Measurements from ENCODE around the gene RNF166.

Gene RNF166

DNA sequence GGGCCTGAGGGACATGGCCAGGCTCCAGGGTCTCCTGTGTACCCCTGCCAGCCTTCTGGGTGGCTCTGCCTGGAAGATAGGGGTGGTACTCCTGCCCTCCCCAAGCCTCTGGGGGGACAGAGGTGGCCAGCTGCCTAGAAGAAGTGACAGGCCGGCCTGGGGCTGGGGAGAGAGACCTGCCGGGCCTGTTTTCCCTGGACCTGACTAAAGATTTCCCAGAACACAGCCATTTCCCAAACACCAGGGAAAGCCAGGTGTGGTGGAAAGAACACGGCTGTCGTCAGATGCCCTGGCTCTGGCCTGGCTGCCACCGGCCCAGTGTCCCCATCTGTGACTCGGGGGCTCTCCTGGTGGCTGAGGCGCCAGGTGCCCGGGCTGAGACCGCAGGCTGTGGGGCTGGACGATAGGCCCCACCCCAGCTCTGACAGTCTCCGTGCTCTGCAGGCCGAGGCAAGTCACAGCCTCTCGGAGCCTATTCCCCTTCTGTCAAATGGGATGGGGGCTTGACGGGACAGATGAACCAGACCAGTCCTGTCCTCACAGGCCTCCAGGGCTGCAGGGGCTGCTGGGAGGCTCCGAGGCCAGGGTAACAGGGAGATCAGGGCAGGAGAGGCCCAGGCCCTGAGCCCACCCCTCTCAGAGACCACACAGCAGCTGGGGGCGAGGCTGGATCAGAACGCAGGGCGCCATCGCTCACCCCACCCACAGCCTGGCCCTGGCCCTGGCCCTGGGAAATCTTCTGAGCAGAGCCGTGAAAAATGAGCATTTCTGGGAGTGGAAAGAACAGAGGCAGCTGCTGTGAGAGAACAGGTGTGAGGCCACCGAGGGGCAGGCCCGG lies 33.1 kb upstream of the RNF166 start:
- DNase-seq (ENCODE audit: low read depth) = no peak

DNA sequence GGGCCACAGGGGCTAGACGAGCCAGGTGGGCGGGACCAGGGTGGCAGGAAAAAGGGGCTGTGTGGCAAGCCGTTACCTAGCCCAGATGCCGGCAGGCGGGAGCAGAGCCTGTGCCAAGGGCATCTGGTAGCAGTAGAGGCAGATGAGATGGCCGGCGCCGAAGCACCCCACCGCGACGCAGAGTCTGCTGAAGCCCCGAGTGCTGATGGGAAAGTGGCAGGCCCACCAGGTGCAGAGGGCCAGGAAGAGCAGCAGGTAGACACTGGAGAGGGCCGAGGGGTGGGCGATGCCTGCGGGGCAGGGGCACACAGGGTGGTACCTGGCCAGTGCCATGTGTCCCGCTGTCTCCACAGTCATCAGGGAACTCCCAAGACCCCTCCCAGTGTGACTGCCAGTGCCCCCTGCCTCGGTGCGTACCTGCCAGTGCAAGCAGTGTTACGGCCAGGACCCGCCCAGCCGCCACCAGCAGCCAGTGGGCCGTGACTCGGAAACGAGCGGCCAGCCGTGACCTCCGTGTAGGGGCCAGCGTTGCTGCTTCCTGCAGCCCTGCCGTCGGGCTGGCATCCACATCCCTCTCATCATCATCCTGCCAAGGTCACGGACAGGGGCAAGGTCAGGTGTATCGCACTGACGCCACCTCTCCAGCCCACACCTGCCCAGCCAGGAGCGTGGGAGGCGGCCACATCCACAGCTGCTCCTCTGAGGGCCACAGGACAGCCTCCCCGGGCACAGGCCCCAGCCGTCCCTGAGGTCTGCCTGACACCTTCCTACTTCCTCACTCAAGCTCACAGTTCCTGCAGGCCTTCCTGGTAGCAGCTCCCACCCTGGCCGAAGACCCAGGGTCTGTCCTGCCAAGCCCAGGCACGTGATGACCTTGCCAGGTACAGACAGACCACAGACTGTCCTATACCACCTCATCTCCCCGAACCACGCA lies 32.2 kb upstream of the RNF166 start:
- no peak for DNase-seq (ENCODE audit: low read depth)

DNA sequence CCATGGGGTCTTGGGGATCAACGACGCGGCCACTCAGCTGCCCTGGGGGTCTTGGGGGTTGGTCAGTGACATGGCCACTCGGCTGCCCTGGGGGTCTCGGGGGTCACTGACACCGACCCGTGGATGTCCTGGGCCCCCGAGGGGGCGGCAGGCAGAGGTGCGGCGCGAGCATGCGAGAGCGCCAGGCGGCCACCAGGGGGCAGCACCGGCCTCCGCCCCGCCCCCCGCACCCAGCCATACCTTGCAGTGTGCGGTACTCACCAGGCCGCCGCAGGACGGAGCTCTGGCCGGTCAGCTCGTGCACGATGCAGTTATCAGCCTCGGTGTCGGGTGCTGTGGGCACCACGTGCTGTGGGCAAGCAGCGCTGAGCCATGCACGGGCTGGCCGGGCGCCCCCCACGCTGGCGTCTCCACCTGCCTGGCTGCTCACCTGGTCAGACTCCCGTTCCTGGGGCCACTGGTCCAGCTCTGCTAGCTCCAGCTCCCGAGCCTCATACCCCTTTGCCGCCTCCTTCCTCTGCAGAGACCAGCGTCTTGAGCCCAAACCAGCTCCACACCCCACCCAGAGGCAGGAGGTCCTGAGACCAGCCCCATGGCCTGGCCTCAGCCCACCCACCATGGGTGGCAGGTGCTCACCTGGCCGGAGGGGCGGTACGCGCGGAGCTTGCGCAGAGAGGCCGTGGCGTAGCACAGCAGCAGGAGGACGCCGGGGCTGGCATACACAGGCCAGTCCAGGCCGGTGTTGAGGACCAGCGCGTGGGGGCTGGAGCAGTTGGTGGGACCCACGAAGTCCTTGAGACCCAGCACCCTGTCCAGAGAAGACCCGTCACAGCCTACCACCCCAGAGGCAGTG lies 31.3 kb upstream of the RNF166 start:
- no peak for DNase-seq (ENCODE audit: low read depth)

DNA sequence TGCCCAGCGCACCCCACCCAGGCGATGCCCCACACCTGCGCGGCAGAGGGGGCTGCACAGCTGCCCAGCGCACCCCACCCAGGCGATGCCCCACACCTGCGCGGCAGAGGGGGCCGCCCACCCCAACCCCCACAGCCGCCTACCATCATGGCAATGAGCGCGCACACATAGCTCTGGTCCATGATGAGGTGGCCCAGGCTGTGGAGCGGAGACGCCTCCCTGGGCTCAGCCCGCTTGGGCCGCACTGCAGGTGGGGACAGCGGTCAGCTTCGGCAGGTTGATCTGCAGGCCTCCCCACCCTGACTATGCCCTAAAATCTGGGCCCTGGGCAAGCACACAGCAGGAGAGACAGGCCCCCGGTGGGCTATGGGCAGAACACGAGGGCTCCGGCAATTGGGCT lies 30.3 kb upstream of the RNF166 start:
- no peak for DNase-seq (ENCODE audit: low read depth)

DNA sequence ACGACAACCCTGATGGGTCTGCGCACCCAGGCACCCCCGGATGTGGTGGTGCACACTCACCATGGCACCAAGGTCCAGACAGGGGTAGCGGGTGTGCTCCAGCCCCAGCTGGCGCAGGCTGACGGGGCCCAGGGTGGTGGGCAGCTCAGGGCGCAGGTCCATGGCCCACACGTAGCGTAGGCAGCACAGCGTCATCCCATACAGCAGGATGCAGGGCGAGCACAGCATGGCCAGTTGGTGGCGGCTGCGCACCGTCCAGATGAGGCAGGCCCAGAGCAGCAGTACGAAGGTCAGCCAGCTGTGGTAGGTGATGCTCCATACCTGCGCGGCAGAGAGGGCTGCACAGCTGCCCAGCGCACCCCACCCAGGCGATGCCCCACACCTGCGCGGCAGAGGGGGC lies 29.9 kb upstream of the RNF166 start:
- DNase-seq (ENCODE audit: low read depth) = no peak

DNA sequence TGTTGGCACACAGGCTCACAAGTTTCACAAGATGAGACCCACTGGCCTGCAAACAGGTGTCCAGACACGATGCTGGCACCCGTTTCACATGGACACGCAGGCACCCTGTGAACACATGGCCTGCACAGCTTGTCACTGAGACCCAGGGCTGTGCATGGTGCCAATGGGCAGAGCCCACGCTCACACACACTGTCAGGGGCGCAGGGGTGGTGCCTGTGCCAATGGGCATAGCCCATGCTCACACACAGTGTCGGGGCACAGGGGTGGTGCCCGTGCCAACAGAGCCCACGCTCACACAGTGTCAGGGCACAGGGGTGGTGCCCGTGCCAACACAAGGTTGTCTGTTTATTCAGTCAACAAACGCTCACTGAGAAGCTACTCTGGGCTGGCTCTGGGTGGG lies 29.4 kb upstream of the RNF166 start:
- no peak for DNase-seq (ENCODE audit: low read depth)

DNA sequence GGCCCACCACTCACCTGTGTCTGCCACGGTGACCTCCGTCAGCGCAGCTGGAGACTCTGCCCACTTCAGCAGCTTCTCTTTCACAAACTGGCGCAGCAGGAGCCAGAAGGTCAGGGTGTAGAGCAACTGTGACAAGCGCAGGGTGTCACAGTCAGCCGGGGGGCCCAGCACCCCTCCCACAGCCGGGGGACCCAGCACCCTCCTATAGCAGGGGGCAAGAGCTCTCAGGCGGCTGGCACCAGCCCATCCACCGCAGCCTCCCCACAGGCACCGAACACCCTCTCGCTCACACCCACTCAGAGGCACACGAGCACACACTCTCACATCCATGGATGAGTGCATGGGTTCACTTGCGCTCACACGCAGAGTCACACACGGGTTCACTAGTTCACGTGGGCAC lies 28.9 kb upstream of the RNF166 start:
- no peak for DNase-seq (ENCODE audit: low read depth)

DNA sequence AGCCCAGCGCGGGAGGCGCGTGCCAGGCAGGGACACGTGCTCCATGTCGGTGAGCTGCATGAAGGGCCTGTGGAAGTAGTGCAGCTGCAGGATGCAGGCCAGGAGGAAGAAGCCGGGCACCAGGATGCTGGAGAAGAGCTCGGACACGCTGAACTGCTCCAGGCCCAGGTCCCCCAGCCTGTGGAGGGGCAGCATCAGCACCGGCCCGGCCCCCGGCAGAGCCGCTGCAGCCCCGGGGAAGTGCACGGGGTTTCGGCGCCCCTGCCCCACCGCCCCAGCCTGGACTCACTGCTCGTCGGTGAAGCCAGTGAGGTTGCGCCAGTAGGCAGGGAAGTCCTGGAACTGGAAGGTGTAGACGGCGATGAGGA lies 28.1 kb upstream of the RNF166 start:
- DNase-seq (ENCODE audit: low read depth) = no peak

DNA sequence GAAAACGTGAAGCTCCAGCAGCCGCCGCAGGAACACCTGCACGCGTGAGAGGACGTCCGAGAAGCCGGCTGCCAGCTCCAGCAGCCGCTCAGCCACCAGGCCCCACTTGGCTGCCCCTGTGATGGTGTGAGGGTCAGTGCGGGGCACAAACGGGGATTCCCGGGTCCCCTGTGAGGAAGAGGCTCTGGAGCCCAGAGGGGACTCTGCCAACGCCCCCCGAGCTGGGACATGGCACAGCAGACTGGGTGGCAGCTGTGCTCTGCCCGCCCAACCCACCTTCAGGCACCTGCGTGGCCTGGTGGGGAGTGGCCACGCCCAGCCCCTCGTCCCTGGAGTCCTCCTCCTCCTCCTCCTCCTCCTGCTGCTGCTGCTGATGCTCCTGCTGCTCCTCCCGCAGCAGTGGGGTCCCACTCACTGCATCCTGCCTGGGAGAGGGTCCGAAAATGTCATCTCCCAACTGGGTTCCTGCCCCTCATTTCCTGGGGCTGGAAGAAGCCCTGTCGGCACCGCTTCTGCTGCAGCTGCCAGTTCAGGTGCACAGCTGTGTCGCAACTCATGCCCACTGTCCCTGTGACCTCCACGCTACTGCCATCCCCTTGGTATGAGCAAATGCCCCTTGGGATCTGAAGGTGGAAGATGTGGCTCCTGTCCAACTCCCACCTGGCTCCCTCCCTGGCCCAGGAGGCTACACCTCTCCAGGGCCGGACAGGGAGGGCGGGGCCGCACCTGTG lies 27.6 kb upstream of the RNF166 start:
- no peak for DNase-seq (ENCODE audit: low read depth)

DNA sequence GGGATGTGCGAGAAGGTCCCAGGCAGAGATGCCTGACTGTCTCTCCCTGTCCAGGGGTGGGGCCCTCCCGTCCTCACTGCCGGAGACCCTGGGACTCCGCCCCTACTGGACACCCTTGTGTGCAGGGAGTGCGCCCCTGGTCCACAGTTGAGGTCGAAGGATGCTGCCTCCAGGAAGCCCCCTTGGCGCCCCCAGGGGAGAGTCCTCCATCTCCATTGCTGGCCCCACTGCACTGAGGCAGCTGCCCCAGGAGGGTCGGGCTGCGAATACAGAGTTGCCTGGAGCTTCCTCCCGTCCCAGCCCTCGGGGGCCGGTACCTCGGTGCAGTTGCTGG lies 26.7 kb upstream of the RNF166 start:
- no peak for DNase-seq (ENCODE audit: low read depth)

DNA sequence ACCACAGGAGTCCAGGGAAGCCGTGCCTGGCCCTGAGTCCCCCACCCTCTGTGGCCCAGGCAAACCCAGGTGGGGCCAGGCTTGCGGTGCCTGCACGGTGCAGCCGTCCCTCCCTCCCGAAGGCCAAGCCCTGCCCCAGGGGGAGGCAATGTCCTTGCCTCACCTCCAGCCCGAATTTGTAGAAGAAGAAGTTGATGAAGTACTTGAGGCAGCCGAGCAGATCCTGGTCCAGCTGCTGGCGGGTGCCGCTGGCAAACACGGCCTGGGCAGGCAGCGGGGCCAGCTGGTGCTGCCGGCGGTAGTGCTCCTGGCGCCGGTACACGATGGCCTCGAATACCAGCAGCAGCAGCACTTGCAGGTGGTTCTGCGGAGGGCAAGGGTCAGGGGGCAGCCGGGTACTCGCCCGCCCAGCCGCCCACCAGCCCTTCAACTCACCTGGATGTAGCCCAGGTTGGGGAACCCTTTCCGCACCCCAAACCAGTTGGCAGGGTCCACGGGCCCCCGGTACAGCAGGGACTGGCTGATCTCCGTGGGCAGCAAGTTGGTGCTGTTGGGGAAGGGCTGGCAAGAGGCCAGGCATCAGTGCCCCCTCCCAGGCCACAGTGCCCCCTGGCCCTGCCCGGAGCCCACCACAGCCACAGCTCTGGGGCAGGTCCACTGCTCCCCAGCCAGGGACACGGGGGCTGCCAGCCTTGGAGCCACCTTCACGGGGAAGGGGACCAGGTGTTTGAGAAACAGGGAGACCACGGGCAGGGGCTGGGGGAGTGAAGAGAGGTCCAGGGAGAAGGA lies 26.2 kb upstream of the RNF166 start:
- DNase-seq (ENCODE audit: low read depth) = no peak

DNA sequence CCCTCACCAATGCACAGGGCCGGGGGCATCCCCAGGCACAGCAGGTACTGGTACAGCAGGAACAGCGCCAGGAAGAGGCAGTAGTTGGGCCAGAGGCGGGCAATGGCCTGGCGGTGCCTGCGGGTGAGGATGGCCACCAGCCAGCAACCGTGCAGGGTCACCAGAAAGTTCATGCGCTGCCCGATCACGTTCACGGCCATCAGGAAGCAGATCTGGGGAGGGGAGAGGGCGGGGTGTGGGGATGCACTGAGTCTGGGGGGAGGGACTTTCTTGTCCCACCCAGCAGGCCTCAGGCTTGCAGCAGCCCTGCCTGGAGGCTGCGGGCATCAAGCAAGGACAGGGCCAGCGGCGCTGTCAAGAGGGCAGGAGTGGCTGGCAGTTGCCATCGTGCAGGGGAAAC lies 25.5 kb upstream of the RNF166 start:
- no peak for DNase-seq (ENCODE audit: low read depth)

DNA sequence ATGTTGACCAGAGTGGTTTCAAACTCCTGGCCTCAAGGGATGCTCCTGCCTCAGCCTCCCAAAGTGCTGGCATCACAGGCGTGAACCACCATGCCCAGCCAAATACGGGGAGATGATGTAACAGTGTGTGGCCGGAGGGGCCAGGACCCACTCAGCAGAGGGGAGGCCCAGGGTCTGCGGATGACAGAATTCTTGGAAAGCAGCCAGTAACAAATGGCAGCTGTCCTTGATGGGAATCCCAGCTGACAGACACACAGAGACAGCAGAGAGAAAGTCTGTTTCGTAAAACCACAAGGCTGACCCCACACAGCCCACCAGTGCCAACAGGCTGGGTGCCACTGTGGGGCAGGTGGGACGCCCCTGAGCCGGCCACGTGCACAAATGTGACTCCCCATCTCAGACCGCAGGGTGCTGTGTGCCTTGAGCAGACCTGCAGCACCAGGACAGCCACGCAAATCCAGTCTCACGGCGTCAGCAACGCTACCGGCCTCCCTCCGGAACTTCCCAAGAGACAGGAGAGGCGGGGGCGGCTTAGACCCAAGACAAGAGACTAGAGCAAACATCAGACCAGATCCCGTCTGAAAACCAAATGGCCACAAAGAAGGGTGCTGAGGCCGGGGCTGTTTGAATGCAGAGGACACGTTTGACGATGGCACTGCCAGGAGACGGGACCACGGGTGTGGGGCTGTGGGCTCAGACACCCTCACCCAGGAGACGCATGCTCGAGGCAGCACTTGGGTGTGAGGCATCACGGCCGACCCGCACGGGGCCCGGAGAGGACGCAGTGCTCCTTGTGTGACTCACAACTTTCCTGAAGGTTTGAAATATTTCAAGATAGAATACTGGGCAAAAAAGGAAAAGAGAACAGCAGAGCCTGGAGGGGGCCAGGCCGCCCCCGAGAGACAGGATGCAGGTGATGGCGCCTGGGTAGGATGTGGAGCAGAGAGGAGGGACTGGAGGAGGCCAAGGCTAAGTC lies 24.7 kb upstream of the RNF166 start:
- no peak for DNase-seq (ENCODE audit: low read depth)

DNA sequence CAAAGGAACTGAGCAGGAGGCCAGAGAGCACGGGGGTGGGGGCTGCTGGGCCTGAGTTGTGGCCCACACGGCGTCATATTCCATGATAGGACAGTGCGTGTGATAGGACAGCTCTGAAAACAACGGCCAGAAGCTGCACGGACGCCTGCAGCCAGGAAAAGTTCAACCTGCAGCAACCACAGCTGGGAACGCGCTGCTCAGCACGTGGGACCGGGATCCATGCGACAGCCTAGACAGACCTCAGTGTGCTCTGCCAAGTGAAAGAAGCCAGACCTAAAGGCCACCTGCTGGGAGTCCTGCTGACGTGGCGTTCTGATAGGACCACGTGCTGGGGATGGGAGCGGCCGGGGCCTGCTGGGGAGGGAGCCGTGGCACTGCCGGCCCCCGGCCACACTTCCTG lies 21.7 kb upstream of the RNF166 start:
- no peak for DNase-seq (ENCODE audit: low read depth)

DNA sequence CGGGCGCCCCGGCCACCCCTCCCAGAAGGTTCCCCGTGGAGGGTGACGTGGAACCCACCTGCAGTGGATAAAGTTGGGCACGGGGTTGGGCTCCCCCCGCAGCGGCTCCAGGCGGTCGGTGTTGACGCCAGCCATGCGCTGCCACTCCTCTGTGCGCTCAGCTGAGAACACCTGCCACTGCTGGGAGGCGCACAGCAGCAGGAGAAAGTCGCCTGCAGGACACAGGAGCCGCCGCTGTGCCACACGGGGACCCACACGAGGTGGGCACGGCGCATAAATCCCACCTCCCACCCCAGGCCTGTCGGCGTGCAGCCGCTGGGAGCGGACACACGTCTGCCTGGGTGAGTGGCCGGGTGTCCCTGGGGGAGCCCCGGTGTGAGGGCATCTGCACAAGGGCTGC lies 20.8 kb upstream of the RNF166 start:
- no peak for DNase-seq (ENCODE audit: low read depth)

DNA sequence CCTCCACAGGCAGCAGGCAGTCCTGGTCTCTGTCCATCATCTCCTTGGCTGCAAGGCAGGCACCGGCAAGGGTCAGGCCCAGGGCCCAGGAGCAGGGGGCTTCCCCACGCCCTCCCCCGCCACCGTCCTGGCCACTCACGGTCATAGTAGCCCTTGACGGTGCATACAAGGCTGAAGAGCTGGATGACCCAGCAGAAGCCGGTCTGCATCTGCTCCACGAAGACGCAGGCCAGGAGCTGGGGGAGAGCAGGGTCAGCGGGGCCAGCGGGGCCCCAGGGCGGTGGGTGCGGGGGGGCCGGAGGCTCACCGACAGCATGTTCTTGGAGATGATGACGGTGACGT lies 20.2 kb upstream of the RNF166 start:
- DNase-seq (ENCODE audit: low read depth) = no peak

DNA sequence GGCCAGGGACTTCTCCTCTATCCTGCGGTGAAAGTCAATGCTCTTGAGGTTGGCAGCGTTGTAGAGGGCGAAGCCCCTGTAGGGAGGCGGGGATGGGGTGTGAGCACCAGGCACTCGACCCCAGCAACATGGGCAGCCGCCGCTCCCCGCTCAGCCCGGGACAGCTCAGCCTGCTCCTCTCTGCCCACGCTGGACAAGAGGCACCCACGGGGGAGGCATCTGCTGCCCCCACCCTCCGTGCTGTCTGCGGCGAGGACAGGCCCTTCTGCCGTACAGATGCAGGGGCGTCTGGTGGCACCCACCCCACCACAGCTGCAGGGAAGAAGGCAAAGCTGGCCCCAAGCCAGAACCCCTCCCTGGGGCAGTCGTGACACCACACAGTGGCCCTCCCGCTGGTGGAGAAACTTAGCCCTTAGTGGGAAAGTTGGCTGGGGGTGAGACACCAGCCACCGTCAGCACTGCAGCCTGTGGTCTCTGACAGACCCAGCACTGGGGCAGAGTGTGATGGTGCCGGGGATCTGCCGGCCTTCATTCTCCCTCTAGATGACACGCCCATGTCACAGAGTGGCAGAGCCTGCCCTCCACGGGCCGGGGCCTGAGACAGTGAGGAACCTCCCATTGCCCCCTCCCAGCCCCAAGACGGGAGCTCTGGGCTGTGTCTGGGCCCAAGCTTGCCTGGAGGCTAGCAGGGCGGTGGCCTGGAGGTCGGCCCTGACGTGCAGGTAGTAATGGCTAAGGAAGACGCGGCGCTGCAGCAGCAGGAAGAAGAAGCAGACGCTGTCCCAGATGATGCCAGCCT lies 19.6 kb upstream of the RNF166 start:
- DNase-seq (ENCODE audit: low read depth) = no peak

DNA sequence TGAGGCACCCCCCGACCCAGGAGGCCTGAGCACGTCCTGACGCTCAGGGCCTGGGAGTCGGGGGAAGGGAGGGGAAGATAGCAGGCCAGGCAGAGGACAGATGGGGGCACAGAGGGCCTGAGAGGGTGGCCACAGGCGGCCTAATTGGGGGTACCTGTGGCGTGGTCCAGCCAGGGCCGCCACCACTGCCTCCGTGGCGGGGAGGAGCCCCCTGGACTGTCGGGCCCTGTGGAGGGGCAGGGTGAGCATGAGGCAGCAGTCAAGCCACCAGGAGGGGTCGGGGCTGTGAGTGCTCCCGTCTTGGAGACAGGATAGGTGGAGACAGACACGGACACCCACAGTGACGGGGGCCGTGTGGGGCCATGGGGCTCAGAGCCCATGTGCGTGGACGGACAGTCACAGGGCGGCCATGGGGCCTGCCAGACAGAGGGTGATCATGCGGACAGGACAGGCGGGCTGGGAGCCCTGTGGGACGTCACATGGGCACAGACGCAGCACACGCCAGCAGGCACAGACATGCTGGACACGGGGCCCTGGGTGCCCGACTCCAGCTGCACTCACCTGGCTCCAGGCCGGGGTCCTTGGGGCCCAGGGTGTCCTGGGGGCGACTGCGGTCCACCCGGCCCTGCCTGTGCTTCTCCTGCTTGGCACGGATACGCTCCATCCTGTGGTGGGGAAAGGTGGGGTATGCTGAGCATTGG lies 18.8 kb upstream of the RNF166 start:
- DNase-seq (ENCODE audit: low read depth) = no peak

Measured in GM04503 (cell line).